ENCODE data around the gene RNF148.

- TF ChIP-seq CTCF (IDR thresholded peaks at IDR 0.05): no peak
- no peak for TF ChIP-seq POLR2A (IDR thresholded peaks at IDR 0.05)
These were observed 14.2 kb downstream of the RNF148 start for GRCh38 chr7:122688400-122688998.

Data from esophagus squamous epithelium (tissue), 4 donors.